Nephron progenitor cell (in vitro differentiated cells): Measurements from ENCODE around the gene GNAI3.
A peak's percentile ranks its signal among the peaks of the same experiment; 100 is the strongest.

ENCODE experiments used
- DNase-seq: peaks from one replicate; pipeline ENCODE4 v3.0.0; 2021
- H3K27ac Mint-ChIP-seq: 2 replicates; pipeline ENCODE4 v1.8.0; 2021; ENCODE audit warnings: mild to moderate bottlenecking, moderate library complexity, mixed read lengths
- H3K27me3 Mint-ChIP-seq: 2 replicates; pipeline ENCODE4 v1.8.0; 2021; ENCODE audit warnings: mild to moderate bottlenecking, low read depth, mixed read lengths; ENCODE audit not compliant: poor library complexity
- H3K36me3 Mint-ChIP-seq: 2 replicates; pipeline ENCODE4 v1.8.0; 2021; ENCODE audit warnings: low read depth, mixed read lengths
- H3K4me1 Mint-ChIP-seq: 2 replicates; pipeline ENCODE4 v1.8.0; 2021; ENCODE audit warnings: mixed read lengths
- H3K4me3 Mint-ChIP-seq: 2 replicates; pipeline ENCODE4 v1.8.0; 2021; ENCODE audit warnings: mild to moderate bottlenecking, moderate library complexity, mixed read lengths
- H3K9me3 Mint-ChIP-seq: 2 replicates; pipeline ENCODE4 v1.8.0; 2021; ENCODE audit warnings: mild to moderate bottlenecking, moderate library complexity, mixed read lengths
- CTCF ChIP-seq: fragments of 200-600 bp; sonication (generic); IDR thresholded peaks from 2 replicates; pipeline ENCODE4 v1.5.0; 2021; ENCODE audit warnings: antibody characterized with exemption

GNAI3 gene

DNA sequence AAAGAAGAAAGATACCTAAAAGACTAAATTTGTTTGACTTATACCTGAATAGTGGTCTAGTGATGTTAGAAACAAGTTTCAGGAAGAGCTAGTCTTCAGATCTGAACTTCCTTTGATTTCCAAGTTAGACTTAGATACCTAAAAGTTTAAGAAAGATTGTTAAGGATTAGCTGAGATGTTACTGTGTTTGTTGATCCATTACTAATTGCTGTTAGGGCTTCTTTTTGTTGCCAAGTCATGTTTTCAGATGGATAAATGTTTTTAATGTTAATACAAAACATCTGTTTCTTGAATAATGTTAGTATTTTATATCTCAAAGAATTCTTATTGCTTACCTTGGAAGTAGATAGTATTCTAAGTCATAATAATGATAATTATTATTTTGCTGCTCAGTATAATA, 11.6 kb downstream of the GNAI3 start:
- no peak for DNase-seq
- Mint-ChIP-seq H3K4me1 (peaks cover 38% of the 10 kb centered on the region), H3K36me3 (peaks cover 11% of the 10 kb centered on the region), H3K27me3 (no peaks in the 10 kb centered on the region), H3K9me3 (no peaks in the 10 kb centered on the region), H3K4me3 (no peak overlapping the region), H3K27ac (no peak overlapping the region)
- no peak for TF ChIP-seq CTCF

- Mint-ChIP-seq H3K4me3 (peak overlapping the region; percentile 11), H3K4me1 (peaks cover 28% of the 10 kb centered on the region), H3K27me3 (peaks cover 2% of the 10 kb centered on the region), H3K36me3 (no peaks in the 10 kb centered on the region), H3K27ac (peak overlapping the region; percentile 91), H3K9me3 (no peaks in the 10 kb centered on the region)
- no peak for TF ChIP-seq CTCF
- no peak for DNase-seq
Measured at GRCh38 chr1:109564194-109564878, 15.9 kb downstream of the GNAI3 start.

DNA sequence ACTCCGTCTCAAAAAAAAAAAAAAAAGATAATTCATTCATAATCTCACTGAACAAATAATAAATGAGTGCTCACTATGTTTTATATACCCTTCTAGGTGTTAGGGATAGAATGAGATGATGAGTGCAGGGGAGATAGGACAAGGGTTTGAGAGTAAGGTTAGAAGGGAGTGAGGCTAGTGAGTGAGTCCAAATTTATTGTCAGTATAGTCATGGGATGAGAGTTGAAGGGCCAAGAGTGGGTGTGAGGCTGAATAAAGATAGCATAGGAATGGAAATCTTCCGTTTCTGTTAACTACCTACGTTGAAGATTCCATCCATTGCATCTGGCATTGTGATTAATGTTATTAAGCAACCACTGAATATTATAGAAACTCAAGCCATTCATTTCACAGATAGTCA, 16.8 kb downstream of the GNAI3 start:
- no peak for DNase-seq
- H3K4me3 Mint-ChIP-seq = no peak overlapping the region
- H3K9me3 Mint-ChIP-seq = no peaks in the 10 kb centered on the region
- peaks cover 28% of the 10 kb centered on the region for H3K4me1 Mint-ChIP-seq
- H3K36me3 Mint-ChIP-seq = no peaks in the 10 kb centered on the region
- TF ChIP-seq CTCF = no peak
- peaks cover 2% of the 10 kb centered on the region for H3K27me3 Mint-ChIP-seq
- H3K27ac Mint-ChIP-seq = no peak overlapping the region

- no peak overlapping the region for H3K27ac Mint-ChIP-seq
Measured at GRCh38 chr1:109566982-109567381, 18.6 kb downstream of the GNAI3 start.

DNA sequence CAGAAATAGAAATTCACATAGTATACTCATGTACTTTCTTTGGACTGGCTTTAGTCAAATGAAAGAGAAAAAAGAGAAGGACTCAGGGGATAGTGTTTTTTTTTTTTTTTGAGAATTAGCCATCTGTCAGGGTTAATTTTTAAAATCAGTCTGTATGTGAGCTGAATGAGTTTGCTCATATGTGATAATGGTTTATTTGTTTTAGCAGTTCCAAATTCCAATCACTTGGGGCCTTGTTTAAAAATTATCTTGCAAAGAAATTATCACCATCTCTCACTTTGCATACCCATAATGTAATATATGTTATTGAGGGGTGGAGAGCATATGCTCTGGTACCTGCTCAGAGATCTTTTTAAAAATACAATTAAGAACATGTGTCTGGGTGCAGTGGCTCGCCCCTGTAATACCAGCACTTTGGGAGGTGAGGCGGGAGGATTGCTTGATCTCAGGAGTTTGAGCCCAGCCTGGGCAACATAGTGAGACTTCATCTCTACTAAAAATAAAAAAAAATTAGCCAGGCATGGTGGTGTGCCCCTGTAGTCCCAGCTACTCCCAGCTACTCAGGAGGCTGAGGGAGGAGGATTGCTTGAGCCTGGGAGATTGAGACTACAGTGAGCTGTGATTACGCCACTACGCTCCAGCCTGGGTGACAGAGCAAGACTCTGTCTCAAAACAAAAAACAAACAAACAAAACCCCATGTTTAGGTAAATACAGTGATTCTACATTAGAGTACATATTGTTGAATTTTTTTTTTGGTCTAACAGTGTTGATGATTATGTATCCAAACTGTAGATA, 19.7 kb downstream of the GNAI3 start:
- no peak for DNase-seq
- Mint-ChIP-seq H3K4me3 (no peak overlapping the region), H3K9me3 (no peaks in the 10 kb centered on the region), H3K27me3 (peaks cover 2% of the 10 kb centered on the region), H3K4me1 (peaks cover 16% of the 10 kb centered on the region), H3K36me3 (no peaks in the 10 kb centered on the region), H3K27ac (no peak overlapping the region)
- no peak for TF ChIP-seq CTCF

More at GRCh38 chr1:109566982-109567381, 18.6 kb downstream of the GNAI3 start:
- Mint-ChIP-seq H3K4me1 (peaks cover 23% of the 10 kb centered on the region), H3K9me3 (no peaks in the 10 kb centered on the region), H3K27me3 (peaks cover 2% of the 10 kb centered on the region), H3K36me3 (no peaks in the 10 kb centered on the region), H3K4me3 (no peak overlapping the region)
- no peak for TF ChIP-seq CTCF
- no peak for DNase-seq
